ENCODE measurements around the gene C1QTNF4. TPM values are rescaled to one million over a fixed set of nuclear protein-coding genes. Genes with fewer than 3 reads are reported as not detected.

Gene C1QTNF4
- total and polyA plus RNA-seq, 2 of the 13 experiments (the other 11 are each of a cell fraction or from before 2014, with no cell fraction given): not detected

DNA sequence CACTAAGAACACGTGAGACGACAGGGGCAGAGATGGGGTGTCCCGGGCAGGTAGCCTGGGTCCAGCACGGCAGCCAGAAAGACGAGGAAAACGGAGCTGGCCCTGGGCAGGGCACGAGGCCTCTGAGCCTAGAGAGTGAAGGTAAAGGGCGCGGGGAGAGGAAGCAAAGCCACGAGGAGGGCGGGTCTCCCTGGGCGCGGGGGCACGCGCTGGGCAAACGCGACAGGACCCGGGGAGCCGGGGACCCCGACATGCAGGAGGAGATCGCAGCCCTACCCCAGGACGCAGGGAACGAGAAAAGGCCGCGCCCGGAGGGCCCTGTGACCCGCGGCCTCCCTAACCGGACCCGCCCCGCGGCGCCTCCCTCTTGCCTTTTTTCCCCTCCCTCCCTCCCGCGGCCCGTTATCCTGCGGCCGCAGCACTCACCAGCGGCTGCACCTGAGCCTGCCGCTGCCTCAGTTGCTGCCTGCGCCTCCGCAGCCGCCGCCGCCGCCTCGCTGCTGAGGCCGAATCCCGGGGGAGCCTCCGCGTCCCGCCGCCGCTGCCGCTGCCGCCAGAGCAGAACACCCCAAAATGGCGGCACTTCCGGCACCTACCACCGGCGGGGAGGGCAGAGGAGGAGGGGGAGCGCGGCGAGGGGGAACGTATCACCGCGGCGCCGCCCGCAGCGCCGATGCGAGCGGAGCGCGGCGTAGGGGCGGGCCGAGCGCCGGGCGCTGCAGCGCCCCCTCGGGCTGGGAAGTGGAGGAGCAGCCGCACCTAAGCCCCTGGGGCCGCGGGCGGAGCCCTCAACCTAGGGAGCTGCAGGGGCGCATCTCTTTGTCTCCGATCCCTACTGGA is 41.4 kb downstream of the C1QTNF4 start, which contains the start of gene CELF1 (continued):
- TF ChIP-seq PREB (CRISPR knock-in tag; IDR thresholded peaks at IDR 0.05): no peak
- TF ChIP-seq ZNF574 (CRISPR knock-in tag; IDR thresholded peaks at IDR 0.05): peak; percentile 98
- no peak for TF ChIP-seq RBM39 (IDR thresholded peaks at IDR 0.05; ENCODE audit: low read depth, low read length, poor library complexity, severe bottlenecking)
- peak; percentile 57 for TF ChIP-seq SRSF1 (optimal IDR thresholded peaks at IDR 0.05; ENCODE audit: low read depth, low read length)
- TF ChIP-seq ZNF44 (CRISPR knock-in tag; IDR thresholded peaks at IDR 0.05): no peak
- TF ChIP-seq CBX1 (IDR thresholded peaks at IDR 0.05; ENCODE audit: low read depth): peak; percentile 63
- TF ChIP-seq TCF12 (IDR thresholded peaks at IDR 0.05): no peak
- peak; percentile 71 for TF ChIP-seq TCF12 (CRISPR knock-in tag; IDR thresholded peaks at IDR 0.05)
- TF ChIP-seq SAP130 (CRISPR knock-in tag; IDR thresholded peaks at IDR 0.05; ENCODE audit: low read depth): peak; percentile 86
- TF ChIP-seq EED (CRISPR knock-in tag; IDR thresholded peaks at IDR 0.05): peak; percentile 55; the same call in 1 of the 2 replicates
- peak; percentile 93 for TF ChIP-seq XRCC5 (optimal IDR thresholded peaks at IDR 0.05; ENCODE audit: low read length)
- TF ChIP-seq HOXA9 (CRISPR knock-in tag; IDR thresholded peaks at IDR 0.05; ENCODE audit: borderline replicate concordance): no peak
- TF ChIP-seq ZNF512 (CRISPR knock-in tag; IDR thresholded peaks at IDR 0.05): no peak
- no peak for TF ChIP-seq ZNF253 (CRISPR knock-in tag; IDR thresholded peaks at IDR 0.05; ENCODE audit: borderline replicate concordance)
- no peak for TF ChIP-seq ZNF318 (CRISPR knock-in tag; IDR thresholded peaks at IDR 0.05)
